NCI-H1048 (cell line): Measurements from ENCODE around the gene PLA2G4E.

Experiments used
- DNase-seq: peaks from one replicate; lab custom pipeline; 2025; lab: John Stamatoyannopoulos, UW

The PLA2G4E gene, protein sequence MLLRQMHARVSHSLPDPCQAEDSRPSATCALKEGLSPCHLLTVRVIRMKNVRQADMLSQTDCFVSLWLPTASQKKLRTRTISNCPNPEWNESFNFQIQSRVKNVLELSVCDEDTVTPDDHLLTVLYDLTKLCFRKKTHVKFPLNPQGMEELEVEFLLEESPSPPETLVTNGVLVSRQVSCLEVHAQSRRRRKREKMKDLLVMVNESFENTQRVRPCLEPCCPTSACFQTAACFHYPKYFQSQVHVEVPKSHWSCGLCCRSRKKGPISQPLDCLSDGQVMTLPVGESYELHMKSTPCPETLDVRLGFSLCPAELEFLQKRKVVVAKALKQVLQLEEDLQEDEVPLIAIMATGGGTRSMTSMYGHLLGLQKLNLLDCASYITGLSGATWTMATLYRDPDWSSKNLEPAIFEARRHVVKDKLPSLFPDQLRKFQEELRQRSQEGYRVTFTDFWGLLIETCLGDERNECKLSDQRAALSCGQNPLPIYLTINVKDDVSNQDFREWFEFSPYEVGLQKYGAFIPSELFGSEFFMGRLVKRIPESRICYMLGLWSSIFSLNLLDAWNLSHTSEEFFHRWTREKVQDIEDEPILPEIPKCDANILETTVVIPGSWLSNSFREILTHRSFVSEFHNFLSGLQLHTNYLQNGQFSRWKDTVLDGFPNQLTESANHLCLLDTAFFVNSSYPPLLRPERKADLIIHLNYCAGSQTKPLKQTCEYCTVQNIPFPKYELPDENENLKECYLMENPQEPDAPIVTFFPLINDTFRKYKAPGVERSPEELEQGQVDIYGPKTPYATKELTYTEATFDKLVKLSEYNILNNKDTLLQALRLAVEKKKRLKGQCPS

DNA sequence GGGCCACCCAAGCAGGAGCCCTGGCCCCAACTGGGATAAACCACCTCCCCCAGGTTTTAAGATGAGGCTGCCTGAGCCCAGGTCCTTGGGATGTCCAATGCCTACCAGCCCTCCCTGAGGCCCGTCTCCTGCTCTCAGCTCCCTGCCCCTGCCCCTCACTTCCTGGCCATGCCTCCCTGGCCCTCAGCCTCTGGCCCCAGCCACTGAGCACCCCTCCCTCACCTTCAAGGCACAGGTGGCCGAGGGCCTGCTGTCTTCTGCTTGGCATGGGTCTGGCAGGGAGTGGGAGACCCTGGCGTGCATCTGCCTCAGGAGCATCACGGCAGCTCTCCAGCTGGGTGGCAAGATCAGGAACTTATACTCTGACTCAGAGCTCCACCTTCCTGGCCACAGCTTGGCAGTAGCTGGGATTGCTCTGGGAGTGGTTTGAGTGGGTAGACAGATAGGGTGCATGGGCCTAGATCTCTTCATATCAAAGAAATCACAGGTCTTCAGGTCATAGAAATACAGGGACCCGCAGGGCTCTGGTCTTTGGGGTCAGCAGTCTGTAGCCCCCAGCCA, at the start of gene PLA2G4E:
Gene PLA2G4E, minus strand, starts transcription at position 330 of the 561 bp plus-strand sequence. Its CDS starts 12 bp downstream, at position 318.
- no peak for DNase-seq

DNA sequence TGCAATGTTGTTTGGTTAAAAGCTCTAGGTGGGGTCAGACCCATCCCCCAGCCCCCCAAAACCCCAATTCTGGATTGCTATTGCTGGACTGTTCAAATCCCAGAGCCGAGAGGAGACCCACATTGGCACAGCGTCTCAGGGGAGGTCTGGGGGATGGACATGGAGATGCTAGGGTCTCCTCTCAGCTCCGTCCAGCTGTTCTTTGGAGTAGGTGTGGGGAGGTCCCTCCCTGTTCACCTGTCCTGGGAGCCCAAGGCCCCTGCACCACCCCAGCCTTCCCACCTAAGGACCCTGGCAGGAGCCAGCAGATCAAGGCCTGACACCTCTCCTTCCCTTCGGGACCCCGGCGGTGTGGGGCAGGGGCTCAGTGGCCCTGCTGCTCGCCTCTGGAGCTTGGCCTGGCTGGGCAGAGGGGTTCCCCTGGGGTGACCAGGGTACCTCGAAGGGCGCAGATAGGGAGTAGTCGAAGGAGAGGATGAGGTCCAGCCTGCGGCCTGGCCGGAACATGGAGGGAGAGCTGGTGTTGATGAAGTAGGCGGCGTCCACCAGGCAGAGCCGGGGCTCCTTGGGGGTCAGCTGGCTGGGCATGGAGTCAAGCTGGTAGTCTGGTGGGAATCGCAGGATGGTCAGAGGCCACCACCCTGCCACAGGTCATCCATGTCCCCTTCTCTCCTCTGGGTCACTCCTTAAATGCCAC, 49.6 kb upstream of the PLA2G4E start:
- no peak for DNase-seq

DNA sequence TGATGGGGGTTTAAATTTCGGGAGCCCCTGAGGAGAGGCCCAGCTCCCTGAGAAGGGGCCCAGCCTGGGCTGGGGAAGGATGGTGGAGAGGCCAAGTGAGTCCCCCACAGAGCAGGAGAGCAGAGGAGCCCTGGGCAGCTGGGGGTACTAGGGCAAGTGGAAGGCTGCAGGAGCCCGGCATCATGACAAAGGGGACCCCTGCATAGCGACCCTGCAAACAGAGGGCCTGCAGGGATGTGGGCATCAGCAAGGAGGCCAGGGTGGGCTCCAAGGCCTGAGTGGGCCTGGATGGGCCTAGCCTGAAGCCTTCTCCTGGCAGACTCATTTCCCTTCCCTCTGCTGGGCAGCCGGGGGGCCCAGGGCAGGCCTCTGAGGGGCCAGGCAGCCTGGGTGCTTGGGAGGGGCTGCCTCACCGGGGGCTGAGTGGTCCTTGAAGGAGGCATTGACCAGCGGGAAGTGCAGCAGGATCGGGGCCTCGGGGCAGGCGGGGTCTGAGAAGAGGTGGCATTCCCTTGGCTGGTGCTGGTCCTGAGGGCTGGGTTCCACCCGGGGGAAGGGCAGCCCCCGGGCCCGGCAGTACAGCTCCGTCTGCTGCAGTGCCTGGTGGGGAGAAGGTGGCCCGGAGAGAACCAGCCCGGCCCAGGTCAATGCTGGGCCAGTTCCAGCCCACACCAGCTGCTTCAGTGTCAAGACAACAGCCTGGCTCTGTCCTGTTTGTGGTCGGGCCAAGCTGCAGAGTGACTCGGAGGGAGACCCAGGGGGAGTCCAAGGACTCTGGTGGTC, 48.8 kb upstream of the PLA2G4E start:
- DNase-seq: no peak

DNA sequence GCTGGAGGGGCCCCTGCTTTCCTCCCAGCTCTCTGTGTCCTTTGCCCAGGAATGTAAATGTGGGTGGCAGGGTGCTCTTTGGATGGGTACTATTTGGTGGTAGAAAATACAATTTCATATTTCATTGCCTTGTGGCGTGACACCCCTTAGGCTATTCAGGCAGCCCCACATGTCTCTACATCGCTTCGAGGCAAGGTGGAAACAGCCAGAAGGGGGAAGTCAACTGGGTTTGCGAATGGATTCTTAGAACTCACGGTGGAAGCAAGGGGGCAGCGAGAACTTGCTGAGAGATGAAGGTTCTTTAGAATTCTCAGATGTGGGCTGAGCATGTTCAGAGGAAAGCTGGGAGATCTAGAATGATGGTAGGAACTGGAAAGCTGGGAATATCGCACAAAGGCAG, 48.2 kb upstream of the PLA2G4E start:
- no peak for DNase-seq

DNA sequence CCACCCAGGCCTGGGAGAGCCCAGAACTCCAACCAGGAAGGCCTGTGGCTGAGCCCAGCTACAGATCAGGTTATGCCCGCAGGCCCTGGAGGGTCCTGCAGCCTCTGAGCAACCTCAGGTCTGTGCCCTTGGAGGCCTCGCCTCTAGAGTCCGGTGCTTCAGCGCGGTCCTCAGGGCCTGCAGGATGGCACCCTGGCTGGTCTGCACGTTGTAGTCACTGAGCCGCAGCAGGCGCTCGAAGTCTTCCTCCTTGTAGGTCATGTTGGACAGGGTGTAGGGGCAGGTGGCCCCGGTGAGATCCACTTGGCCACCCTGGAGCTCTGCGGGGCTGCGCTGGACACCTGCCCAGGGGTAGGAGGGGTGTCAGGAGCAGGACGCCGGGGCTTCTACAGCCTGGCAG, 47.8 kb upstream of the PLA2G4E start:
- DNase-seq: no peak

DNA sequence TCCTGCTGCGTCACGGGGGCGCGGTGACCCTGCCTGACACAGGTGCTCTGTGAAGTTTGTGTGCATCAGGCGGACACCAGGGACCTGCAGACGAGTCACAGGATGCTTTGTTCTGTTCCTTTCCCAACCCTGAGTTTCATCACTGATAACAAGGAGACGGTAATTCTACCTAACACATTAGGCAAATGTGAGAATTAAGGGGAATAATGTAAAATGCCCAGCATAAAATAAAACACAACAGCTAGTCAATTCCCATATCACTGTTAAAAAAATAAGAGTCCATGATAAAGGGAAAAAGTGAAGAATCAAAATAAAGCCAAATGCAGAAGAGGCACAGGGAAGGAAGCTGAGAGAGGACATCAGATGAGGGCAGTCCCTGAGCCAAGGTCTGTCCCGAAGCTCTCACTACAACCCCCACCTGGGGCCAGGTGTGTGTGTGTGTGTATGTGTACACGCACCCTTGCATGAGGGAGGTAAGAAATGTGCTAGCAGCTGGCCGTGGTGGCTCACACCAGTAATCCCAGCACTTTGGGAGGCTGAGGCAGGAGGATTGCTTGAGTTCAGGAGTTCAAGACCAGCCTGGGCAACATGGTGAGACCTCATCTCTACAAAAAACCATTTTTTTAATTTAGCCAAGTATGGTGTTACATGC, 46.0 kb upstream of the PLA2G4E start:
- DNase-seq: no peak

DNA sequence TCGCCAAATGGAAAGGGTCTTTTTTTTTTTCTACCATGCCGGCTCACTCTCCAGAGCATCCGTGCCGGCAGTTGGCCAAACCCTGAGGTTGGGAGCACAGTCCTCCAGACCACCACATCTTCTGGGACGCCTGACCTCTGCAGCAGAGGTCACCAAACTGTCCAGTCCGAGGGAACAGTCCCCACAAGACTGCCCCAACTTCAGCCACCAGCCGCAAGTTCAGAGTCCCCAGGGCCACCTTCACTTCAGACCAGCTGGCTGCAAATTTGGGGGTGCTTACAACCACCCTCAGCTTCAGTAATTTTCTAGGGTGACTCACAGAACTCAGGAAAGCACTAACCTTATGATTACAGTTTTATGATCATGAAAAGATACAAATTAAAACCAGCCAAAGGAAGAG, 44.6 kb upstream of the PLA2G4E start:
- no peak for DNase-seq

DNA sequence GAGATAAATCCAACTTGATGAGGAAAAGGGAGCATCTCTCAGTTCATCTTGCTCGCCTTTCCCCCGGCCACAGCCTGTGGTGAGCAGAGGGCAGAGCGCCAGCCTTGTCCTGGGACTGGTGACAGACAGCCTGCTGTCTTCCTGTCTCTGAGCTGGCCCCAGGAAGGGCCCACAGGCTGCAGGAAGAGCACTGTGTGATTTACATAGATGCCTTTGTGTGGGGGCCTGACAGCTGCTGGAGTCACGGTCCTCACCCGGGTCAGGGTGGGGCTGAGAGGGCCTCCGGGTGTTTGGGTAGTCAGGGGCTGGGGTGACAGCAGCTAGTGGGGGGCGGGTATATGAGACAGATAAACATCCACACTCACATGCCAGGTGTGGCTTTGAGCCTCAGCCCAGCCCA, 44.2 kb upstream of the PLA2G4E start:
- DNase-seq: no peak

DNA sequence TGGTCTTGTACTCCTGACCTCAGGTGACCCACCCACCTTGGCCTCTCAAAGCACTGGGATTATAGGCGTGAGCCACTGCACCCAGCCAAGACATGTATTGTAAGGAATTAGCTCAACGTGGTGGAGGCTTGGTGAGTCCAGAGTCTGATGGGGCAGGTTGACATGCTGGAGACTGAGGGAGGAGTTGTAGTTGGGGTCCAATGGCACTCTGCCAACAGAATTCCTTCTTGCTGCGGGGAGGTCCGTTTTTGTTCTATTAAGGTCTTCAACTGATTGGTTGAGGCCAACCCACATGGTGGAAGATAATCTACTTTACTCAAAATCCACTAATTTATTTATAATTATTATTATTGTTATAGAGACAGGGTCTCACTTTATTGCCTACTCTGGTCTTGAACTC, 43.4 kb upstream of the PLA2G4E start:
- no peak for DNase-seq

DNA sequence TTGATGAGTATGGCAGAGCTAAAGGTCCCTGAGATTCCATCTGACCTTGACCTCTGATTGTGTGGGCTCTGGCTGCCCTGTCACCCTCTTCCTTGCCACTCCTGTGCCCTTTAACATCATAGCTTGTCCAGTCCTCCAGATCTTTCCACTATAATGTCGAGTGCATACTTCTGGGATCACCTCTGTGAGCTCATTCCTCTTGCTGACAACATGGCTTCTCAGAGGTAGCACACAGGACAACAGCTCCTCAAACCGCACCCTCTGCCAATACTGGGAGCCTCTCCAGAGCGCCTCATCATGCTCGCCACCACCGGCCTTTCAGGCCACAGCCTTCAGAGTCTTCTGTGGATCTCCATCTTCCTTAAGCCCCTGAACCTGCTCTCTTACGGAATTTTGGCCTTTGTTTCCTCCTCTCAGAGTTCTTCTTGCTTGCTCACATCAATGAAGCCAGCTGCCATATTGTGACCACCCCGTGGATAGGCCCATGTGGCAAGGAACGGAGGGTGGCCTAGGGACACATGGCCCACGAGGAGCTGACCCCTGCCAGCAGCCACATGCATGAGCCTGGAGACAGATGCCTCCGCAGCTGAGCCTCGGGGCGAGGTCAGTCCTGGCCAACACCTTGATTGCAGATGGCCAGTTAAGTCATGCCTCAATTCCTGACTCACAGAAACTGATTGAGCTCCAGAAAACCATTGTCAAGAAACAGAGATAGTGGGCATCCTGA, 42.4 kb upstream of the PLA2G4E start:
- no peak for DNase-seq

DNA sequence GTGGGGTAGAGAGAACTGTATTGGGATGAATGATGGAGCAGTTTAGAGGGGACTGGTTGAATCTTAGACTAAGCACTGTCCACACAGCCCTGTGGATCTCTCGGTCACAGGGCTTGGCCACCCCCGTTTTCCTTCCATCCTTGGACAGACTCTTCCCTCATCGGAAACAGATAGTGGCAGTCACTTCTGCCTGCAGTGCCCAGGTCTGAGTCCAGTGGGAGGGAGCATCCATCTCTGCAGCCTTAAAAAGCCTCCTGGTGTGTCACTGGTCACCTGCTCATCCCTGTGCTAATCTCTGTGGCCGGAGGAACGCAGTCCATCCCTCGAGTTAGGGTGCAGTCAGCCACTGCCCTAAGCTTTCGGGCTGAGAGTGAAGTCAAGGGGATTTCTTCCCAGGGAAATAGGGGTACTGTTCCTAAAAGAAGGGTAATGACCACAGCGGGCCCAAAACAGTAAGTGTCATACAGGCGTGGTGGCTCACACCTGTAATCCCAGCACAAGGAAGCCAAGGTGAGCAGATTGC, 41.5 kb upstream of the PLA2G4E start:
- no peak for DNase-seq

DNA sequence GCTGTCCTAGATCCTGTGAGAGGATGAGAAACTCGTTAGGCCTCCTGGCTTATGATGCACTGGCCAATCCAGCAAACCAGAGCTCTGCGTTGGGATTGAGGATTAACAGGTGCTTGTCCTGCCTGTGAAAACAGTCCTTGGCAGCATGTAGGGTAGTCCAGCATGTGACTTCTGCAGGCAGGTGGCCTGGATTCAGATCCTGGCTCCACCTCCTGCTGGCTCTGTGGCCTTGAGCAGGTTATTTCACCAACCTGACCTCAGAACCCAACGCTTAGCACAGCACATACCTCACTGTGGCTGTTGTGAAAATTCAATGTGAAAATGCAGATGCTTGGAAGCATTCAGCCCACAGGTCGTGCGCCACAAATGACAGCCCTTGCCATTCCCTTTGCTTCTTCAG, 40.0 kb upstream of the PLA2G4E start:
- DNase-seq: no peak

DNA sequence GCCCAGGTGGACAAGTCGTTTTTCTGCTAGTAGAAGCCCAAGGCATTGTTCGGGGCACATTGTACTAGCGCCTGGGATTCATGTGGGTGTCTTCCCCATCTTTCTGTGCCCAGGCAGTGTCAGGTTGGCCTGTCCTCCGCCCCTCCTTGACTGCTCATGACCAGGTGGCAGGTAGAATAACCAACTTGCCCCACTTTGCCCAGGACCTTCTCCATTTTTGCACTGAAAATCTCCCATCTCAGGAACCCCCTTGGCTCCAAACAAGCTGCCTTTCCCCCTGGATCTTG, 39.6 kb upstream of the PLA2G4E start:
- no peak for DNase-seq

DNA sequence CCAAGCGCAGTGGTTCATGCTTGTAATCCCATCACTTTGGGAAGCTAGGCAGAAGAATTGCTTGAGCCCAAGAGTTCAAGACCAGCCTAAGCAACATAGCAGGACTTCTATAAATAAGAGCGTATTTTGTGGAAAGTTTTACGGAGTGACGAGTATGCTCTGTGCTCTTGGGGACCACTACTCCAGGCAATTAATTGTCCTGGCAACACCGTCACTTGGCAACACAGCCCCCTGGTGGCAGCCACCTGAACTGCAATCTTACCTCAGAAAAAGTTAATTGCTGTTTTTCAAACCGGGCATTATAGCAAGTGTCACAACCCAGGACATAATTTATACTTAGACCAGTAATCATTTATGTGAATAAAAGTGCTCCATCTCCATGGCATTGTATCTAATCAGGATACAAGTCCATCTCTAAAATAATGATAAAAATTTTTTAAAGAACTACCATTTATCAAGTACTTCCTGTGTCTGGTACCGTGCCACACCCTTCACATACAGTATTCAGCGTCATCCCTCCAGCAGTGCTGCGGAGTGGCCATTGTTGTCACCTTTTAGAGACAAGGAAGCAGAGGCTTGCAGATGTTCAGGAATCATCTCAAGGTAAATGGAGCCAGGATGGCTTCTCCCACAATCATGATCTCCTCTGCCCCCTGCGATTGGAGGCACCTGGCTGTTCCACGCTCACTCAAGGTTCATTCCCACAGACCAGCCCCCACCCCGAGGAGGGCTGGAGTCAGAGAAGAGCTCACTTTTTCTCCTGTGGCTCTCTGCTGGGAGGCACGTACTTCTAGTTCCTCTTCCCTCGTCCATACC, 39.0 kb upstream of the PLA2G4E start:
- DNase-seq: no peak

DNA sequence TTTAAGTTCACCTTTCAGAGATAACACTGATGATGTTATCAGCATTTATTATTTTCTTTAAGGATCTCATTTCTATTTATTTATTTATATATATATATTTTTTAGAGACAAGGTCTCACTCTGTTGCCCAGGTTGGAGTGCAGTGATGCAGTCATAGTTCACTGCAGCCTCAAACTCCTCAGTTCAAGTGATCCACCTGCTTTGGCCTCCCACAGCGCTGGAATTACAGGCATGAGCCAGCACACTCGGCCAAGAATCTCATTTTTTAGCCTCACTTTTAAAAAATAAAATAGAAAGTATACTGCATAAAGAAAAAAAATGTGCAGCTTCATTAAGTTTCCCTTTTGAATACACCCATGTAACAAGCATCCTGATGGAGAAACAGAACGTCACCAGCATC, 37.9 kb upstream of the PLA2G4E start:
- no peak for DNase-seq

DNA sequence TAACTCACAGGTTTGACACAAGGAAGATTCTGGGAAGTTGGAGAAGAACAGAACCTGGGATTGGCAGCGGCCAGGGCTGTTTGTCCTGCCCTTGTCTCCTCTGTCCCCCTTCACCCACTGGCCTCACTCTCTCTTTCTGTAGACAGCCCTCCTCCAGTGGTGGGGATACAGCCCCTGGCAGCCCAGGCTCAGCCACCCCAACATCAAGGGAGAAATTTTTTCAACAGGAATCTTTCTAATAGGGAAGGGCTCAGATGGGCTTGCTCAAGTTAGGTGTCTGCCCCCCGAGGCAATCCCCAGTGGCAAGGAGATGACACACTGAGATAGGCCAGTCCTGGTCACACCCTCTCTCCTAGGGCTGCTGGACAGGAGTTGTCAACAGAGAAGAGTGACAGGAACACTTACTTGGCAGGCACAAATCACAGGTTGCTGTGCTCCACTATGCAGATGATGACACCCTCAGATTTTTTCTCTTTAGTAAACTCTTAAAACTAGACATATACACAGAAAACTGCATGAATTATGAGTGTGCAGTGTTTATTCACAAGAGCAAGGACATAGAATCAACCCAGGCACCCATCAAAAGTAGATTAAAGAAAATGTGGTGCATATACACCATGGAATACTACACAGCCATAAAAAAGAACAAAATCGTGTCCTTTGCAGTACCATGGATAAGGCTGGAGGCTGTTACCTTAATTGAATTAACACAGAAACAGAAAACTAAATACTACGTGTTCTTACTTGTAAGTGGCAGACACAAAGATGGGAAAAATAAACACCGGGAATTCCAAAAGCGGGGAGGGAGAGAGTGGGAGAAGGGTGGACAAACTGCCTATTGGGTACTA, 37.2 kb upstream of the PLA2G4E start:
- no peak for DNase-seq

DNA sequence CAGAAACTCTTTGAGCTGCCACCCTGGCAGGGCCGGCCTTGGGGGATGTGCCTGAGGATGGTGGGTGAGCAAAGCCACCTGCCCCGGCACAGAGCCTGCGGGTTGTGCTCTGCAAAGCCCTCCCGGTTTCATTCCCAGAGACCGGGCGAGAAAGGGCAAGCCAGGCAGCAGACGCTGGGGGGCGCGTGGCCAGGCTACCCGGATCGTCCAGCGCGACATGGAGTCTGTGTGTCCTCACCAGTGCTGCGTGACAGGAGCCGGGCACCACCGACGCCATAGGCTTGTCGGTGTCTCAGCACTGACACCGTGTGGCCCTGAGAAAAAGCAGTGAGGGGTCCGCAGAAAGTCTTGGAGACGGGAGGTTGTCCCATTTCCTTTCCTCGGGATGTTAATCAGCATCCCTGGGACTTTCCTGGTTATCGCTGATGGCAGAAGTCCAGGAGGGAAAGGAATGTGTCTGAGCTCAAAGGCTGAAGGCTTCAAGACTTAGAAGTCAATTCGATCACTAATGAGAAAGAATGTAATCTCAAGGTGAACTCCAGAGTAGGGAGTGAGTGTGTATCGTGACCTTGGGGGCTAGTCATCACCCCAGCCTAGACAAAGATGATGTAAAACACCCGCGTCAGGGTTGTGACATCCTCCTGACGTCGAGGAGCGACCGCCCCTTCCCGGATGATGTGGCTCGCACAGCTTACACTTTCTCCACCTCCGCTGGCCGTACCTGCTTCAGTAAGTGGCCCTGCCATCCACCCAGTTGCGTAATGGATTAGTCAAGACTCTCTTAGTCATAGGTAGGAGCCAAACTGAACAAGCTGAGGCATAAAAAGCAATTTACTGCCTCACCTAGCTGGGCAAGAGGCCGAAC, 36.3 kb upstream of the PLA2G4E start:
- no peak for DNase-seq

DNA sequence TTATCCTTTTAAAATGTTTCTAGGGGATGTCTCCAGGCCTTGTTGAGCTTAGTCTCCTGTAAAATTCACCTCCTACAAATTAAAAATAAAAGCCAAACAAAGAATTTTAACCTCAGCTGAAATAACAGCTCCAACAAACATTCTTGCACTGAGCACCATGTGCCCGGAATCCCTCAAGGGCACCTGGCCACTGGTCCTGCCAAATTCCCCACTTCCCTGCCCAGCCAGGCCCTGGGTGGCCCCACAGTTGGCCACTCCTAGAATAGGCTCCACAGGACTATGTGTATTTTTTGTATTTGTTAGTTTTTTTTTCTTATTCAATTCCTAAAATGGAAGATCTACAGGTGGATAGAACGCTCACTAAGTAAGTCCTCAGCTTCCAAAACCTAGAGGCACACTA, 33.1 kb upstream of the PLA2G4E start:
- no peak for DNase-seq
